Measurements from ENCODE around the gene HMG20B. TPM values are rescaled to one million over a fixed set of nuclear protein-coding genes. Genes with fewer than 3 reads are reported as not detected.
A peak's percentile ranks its signal among the peaks of the same experiment; 100 is the strongest.

HMG20B gene
- polyA plus RNA-seq, 1 of the 3 experiments (the other 2 are of a cell fraction): 92.0 TPM

- H3K27ac ChIP-seq (ENCODE audit: low read depth in 2 of 2, low read length in 1 of 2): peak overlapping the region in 1 of 2 experiments; percentile 19; a peak in 1 of 4 replicates
- no peak overlapping the region for H3K9ac ChIP-seq
- H3K4me3 ChIP-seq (ENCODE audit: low read depth in 2 of 2, low read length in 1 of 2): no peak overlapping the region
- ChIA-PET CTCF (interaction anchor here (1.2 to 2.4 kb wide), 3 partner anchors 9 to 20 kb away, joined by 3 to 16 read pairs (median 3); no protein-coding TSS in a partner anchor), POLR2A (interaction anchor here (0.5 to 1.5 kb wide), 3 partner anchors 9 to 57 kb away, joined by 3 to 6 read pairs (median 3); no protein-coding TSS in a partner anchor)
- TF ChIP-seq ELF1 (IDR thresholded peaks at IDR 0.05): no peak
- TF ChIP-seq NRF1 (IDR thresholded peaks at IDR 0.05; ENCODE audit: low read depth, low read length): no peak
- no peak for TF ChIP-seq NFIC (IDR thresholded peaks at IDR 0.05; ENCODE audit: borderline replicate concordance)
- TF ChIP-seq TEAD4 (IDR thresholded peaks at IDR 0.05; ENCODE audit: borderline replicate concordance, insufficient read depth): no peak
- TF ChIP-seq EZH2phosphoT487 (IDR thresholded peaks at IDR 0.05; ENCODE audit: borderline replicate concordance, low read depth): no peak
- no peak for TF ChIP-seq SMC3 (IDR thresholded peaks at IDR 0.05; ENCODE audit: low read depth, low read length)
- TF ChIP-seq RCOR1 (IDR thresholded peaks at IDR 0.05; ENCODE audit: low read length): no peak
- no peak for TF ChIP-seq FOXM1 (IDR thresholded peaks at IDR 0.05; ENCODE audit: low read depth)
- TF ChIP-seq POLR2AphosphoS5 (IDR thresholded peaks at IDR 0.05; ENCODE audit: low read depth, low read length): no peak; the same call in 1 of the 2 replicates
- TF ChIP-seq REST (IDR thresholded peaks at IDR 0.05; ENCODE audit: low read depth, low read length): no peak
- TF ChIP-seq USF2 (IDR thresholded peaks at IDR 0.05; ENCODE audit: borderline replicate concordance, low read depth, low read length): no peak
- TF ChIP-seq MXI1 (IDR thresholded peaks at IDR 0.05; ENCODE audit: low read depth, low read length): no peak
- no peak for TF ChIP-seq MAX (IDR thresholded peaks at IDR 0.05; ENCODE audit: low read depth)
- H3K9me3 ChIP-seq: no peaks in the 10 kb centered on the region
- no peak overlapping the region for H3K4me2 ChIP-seq
- H3F3A ChIP-seq (replicated peaks; ENCODE audit: insufficient read depth): peaks cover 9% of the 10 kb centered on the region
- no peaks in the 10 kb centered on the region for H3K9me2 ChIP-seq
- H4K20me1 ChIP-seq (ENCODE audit: insufficient read depth): peaks cover 9% of the 10 kb centered on the region
- no peak overlapping the region for H2AFZ ChIP-seq (ENCODE audit: low read depth)
- WGBS (ENCODE audit: low lambda C conversion rate): 84% methylated on average over 5 of the region's 27 CpGs
- H3K4me1 ChIP-seq (ENCODE audit: control insufficient read depth in 1 of 2, insufficient read depth in 2 of 2, low read depth in 1 of 2, low read length in 1 of 2): no peaks in the 10 kb centered on the region; a peak in 1 of 4 replicates
- peaks cover 0 to 40% of the 10 kb centered on the region in 2 experiments for H3K36me3 ChIP-seq (replicated peaks in 1 of 2; ENCODE audit: control insufficient read depth in 1 of 2, insufficient read depth in 2 of 2, low read length in 1 of 2)
- no peaks in the 10 kb centered on the region for H3K27me3 ChIP-seq (ENCODE audit: insufficient read depth)
- DNase-seq: peak; percentile 70
- H3K79me2 ChIP-seq (ENCODE audit: insufficient read depth): no peaks in the 10 kb centered on the region
Measured at GRCh38 chr19:3536429-3537100, 36.2 kb upstream of the HMG20B start.
